HG02973 (cell line): ENCODE results near the gene ARPC1A.
"Not testable (repeated sequence)": the region's sequence is repeated elsewhere in the genome, so short reads cannot be mapped to it uniquely, and the experiment has no call there.

Experiments
- ATAC-seq: cut with Tn5 transposase; IDR thresholded peaks from one replicate; pipeline ENCODE4 v1.9.1; 2021; ENCODE audit warnings: moderate library complexity; ENCODE audit not compliant: unreplicated experiment

The ARPC1A gene

GRCh38 chr7:99320371-99320770 lies 5.3 kb upstream of the ARPC1A start:
- no peak for ATAC-seq

DNA sequence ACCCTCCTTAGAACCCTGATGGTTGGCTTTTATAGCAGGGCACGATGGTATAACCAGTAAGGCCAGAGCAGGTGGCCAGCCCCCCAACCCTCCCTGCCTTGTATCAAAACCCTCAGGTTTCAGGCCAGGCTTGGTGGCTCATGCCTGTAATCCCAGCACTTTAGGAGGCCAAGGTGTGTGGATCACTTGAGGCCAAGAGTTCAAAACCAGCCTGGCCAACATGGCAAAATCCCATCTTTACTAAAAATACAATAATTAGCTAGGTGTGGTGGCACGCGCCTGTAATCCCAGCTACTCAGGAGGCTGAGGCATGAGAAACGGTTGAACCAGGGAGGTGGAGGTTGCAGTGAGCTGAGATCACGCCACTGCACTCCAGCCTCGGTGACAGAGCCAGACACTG lies 3.0 kb upstream of the ARPC1A start:
- ATAC-seq = not testable (repeated sequence)

- no peak for ATAC-seq
These were observed 1.1 kb upstream of the ARPC1A start for GRCh38 chr7:99324559-99324958.

- ATAC-seq = peak; percentile 5
These were observed 651 bp upstream of the ARPC1A start for GRCh38 chr7:99325001-99325493.

DNA sequence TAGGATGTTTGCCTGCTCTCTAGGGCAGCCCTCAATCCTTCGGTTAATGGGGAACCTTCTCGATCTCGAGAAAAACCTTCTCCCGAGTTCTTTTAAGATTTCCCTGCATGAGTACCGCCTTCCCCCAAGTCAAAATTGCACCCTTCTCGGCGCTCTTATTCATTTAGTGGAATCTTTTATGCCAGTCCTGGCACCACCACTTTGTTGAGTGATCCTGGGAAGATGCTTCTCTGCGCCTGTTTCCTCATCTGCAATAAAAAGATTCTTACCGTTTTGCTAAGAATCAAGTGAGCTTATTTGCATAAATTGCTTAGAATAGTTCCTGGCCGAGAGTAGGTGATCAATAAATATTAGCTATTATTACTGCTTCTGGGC lies 697 bp downstream of the ARPC1A start:
- peak; percentile 2 for ATAC-seq

DNA sequence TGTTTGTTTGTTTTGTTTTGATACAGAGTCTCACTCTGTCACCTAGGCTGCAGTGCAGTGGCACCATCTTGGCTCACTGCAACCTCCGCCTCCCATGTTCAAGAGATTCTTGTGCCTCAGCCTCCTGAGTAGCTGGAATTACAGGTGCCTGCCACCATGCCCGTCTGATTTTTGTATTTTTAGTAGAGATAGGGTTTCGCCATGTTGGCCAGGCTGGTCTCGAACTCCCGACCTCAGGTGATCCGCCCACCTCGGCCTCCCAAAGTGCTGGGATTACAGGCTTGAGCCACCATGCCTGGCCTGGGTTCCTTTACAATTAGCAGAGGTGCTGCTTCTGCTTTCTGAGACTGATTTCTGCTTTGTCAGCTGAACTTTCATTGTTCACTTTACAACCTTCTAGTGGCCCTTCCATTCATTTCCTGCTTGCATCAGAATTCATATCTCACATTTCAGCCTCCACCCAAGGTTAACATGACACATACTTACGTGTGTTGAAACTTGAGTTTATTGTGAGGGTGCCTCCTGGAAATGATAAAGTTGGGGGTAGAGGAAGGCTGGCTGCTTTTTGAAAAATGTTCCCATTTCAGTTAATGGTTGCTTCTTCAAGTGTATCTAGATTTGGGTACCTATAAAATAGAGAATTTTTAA lies 4.7 kb downstream of the ARPC1A start:
- not testable (repeated sequence) for ATAC-seq

DNA sequence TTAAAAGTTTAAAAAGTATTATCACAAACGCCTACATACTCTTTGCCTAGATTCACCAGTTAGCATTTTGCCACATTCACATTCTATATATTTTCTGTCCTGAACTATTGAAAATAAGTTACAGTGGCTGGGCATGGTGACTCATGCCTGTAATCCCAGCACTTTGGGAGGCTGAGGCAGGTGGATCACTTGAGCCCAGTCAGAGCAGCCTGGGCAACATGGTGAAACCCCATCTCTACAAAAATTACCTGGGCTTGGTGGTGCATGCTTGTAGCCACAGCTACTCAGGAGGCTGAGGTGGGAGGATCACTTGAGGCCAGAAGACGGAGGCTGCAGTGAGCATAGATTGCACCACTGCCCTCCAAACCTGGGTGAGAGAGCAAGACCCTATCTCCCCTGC lies 5.3 kb downstream of the ARPC1A start:
- no peak for ATAC-seq

DNA sequence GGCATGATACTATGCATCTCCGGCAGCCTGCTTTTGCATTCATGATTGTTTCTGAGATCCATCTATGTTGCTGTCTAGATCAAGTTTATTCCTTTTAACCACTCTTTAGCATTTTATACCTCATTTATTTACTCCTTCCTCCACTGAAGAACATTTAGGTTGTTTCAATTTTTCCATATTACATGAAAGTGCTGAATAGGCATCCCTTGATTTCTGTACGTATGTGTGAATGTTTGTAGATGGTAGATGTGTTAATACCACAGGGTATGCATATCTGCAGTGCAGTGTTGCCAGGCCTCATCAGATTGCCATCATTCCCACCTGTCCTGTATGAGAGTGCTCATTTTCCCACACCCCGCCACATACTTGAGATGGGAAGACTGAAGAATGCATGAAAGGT lies 13.9 kb downstream of the ARPC1A start:
- no peak for ATAC-seq

- ATAC-seq = no peak
These were observed 15.0 kb downstream of the ARPC1A start for GRCh38 chr7:99340659-99341058.

DNA sequence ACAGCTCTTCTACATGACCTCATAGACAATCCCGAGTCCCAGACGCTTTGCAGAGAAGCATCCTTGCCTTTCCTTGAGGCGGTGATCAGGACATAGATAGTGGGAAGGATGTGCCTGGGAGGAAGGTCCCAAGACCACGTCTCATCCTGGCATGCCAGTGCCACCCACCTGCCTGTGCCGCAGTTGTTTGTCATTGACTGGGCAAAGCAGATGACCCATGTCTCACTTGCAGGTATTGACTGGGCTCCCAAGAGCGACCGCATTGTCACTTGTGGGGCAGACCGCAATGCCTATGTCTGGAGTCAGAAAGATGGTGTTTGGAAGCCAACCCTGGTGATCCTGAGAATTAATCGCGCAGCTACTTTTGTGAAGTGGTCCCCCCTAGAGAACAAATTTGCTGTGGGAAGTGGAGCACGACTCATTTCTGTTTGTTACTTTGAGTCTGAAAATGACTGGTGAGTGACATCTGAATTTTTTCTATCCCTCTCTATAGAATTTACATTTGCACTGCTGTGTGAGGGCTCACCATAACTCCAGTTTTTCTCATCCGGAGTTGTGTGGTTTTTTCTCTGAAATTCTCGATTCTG lies 18.5 kb downstream of the ARPC1A start:
- ATAC-seq = no peak

GRCh38 chr7:99350641-99351040 lies 24.9 kb downstream of the ARPC1A start:
- not testable (repeated sequence) for ATAC-seq

GRCh38 chr7:99352247-99352646 lies 26.5 kb downstream of the ARPC1A start:
- ATAC-seq = no peak

- no peak for ATAC-seq
These were observed 29.4 kb downstream of the ARPC1A start for GRCh38 chr7:99355098-99355497.

DNA sequence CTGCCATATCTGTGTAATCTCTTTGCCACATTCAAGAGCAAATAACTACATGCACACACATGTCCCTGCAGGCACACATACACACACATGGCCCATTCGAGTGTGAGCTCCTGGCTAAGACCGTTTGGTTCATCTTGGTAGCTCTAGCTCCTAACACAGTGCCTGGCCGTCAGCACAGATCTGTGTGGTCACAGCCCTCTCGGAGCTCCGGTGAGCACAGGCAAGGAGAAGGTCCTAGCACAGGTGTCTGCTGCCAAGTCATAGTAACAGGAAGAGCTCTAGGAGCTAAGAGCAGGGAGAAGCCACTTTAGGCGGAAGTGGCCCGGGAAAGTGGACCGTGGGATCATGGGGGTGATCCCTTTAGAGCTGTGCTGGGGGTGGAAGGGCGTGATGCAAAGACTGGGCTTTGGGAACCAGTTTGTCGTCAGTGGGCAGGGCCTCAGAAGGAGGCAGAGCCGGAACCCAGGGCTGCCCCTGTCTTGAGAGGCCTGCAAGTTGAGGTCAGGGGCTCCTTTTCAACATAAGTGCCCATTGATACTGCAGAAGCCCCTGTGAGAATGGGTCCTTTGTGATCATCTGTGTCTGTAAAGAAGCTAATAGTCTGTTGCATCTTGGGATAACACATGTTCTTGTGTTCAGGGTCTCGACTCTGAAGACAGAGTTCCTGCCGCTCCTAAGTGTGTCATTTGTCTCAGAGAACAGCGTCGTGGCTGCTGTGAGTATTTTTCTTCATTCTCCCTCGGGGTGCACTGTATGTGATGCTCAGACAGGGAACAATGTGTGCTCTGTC lies 32.2 kb downstream of the ARPC1A start:
- ATAC-seq = no peak

GRCh38 chr7:99358521-99358920 lies 32.8 kb downstream of the ARPC1A start:
- ATAC-seq = not testable (repeated sequence)

DNA sequence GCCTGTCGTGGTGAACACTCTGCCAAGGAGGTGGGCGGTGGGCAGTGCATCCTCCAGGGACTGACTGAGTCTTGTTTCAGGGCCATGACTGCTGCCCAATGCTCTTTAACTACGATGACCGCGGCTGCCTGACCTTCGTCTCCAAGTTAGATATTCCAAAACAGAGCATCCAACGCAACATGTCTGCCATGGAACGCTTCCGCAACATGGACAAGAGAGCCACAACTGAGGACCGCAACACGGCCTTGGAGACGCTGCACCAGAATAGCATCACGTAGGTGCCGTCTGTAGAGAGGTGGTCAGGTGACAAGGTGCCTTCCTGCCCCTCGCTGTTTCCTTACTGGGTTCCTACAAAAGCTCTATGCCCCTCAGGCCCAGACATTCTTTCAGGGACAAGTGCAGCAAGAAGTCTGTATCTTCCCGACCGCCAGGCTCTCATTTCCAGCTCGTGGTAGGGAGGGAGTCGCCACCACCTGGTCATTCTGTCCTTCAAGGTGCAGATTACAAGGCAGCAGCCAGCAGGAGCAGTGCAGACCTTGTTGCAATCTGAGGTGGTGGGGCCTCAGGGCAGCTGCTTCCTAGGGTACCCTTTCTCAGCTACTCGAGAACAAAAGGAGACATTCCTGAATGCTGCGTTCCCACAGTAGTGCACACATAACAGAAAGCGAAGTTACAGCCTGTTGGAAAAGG lies 33.9 kb downstream of the ARPC1A start:
- no peak for ATAC-seq

DNA sequence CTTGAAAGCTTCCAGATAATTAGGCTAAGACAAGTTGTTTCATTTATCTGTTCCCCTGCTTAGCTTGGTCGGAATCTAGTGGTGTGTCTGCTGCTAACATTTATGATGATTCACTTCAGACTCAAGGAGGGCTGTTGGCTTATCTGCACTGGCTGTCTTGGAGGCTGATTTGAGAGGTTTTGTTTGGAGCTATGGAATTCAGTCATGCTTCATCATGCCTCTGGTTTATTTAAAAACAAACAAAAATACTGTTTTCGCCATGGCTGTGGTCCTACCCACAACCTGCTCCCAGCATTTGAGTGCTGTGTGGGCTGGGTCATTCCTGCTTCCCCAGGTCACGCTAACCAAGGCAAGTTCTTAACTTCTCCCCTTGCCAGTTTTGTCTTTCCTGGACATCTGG lies 37.1 kb downstream of the ARPC1A start:
- ATAC-seq = no peak

DNA sequence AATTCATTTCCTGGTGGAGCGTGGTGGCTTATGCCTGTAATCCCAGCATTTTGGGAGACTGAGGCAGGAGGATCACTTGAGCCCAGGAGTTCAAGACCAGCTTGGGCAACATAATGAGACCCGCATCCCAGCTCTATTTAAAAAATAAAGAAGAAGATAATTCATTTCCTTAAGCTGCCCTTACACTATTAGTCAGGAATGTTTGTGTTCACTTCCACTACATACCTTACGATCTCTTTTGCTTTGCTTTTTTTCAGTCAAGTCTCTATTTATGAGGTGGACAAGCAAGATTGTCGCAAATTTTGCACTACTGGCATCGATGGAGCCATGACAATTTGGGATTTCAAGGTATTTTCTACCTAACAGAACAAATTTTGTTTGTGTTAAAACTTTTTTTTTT lies 37.6 kb downstream of the ARPC1A start:
- no peak for ATAC-seq

DNA sequence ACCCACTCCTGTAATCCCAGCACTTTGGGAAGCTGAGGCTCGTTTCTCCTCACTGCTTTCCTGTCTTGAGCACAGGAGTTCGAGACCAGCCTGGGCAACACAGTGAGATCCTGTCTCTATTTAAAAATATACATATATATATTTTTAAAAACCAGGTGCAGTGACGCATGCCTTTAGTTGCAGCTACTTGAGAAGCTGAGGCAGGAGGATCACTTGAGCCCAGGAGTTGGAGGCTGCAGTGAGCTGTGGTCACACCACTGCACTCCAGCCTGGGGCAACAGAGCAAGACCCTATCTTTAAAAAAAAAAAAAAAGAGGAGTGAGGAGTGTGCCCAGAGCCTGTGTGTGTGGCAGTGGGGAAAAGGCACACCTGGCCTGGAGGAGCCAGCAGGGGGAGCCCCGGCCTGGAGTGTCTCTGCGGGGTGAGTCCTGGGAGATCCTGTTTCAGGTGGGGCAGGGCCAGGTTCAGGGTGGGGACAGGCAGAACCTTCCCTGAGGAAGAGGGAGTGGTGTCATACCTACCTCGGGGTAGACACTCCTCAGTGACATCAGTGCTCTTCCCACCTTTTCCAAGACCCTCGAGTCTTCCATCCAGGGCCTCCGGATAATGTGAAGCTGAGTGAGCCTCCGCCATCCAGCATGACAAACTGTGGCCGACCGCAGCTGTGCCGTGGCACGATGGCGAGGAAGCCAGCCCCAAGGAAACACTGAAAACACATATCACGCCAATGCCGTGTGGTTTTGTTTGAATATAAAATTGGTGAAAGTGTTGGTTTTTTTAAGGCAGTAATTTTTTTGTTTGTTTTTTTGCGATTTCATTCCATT lies 39.8 kb downstream of the ARPC1A start:
- no peak for ATAC-seq

GRCh38 chr7:99366646-99367045 lies 40.9 kb downstream of the ARPC1A start:
- no peak for ATAC-seq
